ENCODE data around the gene PEX16.
"Not testable (repeated sequence)": the region's sequence is repeated elsewhere in the genome, so short reads cannot be mapped to it uniquely, and the experiment has no call there.

The PEX16 gene

DNA sequence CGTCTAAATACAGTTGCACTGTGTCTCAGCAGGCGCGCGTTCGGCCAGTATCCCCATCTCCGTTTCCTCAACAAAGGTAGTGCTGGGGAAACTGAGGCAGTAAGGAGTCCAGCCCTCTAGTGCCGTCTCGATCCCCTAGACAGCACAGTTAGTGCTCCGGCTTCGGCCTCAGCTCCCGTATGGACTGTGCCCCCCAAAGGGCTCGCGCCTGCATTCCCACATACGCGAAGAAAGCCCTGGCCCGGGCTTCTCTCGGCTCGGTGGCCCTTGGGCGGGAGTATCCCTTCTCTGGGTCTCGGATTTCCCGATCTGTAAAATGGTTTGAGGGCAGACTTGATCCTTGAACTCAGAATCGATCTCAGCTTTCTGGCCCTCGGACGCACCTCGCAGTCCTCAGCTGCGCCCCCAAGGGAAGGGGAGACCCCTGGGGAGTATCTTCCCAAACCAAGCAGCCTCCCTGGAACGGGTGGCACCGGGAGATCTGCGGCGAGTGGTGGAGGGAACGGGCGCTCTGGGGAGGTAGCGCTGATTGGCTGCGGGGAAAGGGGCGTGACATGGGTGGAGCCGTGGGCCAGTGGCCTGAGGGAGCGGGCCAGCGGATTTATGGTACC, 759 bp upstream of the PEX16 start:
- DNase-seq (ENCODE audit: low spot score), result peak; percentile 93

DNA sequence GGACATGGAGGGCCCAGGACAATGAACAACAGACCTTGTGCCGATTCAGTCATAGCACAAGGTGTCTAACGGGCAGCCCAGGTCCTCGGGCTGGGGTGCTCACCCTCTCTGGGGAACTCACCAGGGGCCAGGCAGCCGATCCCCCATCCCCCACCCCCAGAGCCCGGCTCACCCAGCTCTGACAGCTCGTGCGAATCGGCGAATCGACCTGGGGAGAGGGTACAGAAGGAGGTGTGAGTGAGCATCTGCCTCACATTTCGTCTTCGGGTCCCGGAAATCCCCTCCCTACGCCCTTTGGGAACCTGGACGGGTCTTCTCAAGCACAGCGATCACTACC, 423 bp downstream of the PEX16 start:
- no peak for DNase-seq (ENCODE audit: low spot score)

DNA sequence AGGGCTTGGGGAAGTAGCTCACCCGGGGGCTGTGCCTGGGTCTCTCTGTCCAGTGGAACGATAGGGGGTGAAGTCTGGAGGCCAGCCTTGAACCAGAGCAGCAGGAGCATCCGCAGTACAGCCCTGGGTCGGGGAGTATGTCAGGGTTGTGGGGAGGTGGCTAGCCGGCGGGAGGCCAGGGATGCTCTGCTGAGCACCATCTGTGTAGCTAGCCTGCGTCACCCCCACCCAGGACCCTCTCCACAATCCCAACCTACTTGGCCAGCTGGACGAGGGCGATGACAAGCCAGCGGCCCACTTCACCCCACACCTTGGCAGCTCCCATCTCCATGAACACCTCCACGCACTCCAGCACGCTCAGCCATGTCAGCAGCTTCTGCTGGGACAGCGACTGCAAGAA, 2.2 kb downstream of the PEX16 start:
- DNase-seq (ENCODE audit: low spot score), result no peak

DNA sequence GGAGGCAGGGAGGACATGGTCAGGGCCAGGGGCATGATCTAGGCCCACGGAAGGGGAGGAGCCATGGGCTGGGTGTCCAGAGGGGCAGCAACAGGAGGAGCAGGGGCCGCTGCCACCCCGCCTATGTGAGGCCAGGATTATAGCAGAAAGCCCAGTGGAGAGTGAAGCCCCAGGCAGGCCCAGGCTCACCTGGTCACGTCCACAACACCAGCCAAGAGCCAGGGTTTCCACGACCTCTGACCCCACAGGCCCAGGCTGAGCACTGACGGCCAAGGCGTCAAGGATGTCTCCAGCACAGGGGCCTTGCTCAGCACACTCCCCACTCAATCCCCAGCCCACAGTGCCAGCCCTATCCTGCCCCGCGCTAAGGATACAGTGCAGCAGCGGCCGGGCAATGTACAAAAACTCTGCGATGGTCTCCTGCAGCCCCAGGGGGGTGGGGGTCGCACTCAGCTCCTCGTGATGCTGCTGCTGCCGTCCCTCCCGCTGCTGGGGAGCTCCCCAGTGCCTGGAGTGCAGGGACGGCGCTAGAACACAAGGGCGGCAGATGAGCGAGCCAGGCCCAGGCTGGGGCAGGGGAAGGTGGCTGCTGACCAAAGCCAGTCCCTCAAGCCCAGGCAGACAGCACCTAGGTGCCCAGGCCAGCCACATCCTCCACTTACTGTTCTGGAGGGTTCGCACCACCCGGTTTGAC, 3.6 kb downstream of the PEX16 start:
- no peak for DNase-seq (ENCODE audit: low spot score)

DNA sequence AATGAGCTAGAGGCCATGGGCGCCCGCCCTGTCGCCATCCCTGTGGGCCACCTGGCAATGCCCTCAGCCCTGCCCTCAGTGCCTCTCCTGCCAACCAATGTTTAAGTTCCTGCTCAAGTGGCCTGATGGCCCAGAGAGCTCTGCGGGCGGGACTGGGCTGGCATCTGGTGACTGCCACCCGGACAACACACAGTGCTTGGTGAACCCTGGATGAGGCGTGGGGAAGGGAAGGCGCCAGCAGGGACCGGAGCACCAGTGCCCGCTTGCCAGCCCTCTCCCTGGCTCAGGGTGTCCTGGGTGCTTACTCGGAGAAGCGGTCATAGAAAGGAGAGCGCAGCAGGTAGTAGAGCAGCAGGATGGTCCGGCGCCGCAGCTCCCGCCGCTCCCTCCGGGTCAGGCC, 4.2 kb downstream of the PEX16 start:
- DNase-seq (ENCODE audit: low spot score), result no peak

DNA sequence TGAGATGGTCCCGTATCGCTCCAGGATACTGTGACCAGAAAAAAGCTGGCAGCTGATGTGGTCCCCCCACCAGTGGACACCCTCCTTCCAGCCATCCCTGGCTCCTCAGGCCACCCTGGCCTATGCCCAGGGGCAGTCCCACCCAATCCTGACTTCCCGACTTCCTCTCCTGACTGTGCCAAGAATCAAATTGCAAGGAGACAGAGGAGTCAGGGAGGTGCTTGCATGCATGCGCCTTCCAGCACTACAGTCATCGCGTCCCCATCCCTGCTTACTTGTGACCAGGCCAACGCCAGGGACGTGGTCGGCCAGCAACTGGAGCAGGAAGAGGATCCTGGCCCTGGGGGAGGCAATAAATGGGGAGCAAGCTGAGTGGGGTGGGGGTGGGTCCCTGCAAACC, 7.1 kb downstream of the PEX16 start:
- DNase-seq (ENCODE audit: low spot score), result no peak

DNA sequence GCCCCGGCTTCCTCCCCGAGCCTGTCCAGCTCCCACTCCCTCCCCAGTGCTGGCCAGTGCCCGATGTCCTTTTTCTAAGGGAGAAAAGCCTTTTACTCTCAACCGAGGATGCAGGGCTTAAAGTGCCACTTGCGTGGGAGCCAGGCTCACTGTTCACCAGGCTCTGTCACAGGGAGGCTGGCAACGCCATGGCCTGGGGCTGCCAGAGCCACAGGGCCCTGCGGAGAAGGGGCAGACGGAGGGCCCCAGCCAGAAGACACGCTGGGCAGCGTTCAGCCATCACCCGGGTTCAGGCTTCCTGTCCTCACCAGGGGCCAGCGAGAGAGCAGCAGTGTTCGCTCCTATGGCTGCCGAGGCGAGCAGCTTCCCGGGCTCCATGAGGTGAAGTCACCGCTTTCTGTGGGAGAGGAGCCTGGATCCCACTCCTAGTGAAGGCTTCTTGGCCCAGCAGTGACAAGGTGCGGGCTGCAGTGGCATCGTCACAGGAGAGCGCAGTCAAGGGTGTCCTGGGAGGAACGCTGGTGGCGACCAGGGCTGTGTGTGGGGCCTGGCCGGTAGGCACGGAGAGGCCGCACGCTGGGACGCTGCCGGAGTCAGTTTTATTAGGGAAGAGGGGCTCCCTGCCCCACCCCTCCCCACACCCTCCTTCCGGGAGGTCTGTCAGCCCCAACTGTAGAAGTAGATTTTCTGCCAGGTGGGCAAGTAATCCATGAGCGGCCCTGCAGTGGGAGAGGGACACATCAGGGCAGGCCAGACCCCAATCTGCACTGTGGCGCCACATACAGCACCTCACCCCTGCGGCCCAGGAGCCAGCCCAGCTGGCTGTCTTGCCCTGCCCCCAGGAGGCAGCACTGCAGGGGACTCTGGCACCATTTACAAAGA, 7.8 kb downstream of the PEX16 start:
- no peak for DNase-seq (ENCODE audit: low spot score)

DNA sequence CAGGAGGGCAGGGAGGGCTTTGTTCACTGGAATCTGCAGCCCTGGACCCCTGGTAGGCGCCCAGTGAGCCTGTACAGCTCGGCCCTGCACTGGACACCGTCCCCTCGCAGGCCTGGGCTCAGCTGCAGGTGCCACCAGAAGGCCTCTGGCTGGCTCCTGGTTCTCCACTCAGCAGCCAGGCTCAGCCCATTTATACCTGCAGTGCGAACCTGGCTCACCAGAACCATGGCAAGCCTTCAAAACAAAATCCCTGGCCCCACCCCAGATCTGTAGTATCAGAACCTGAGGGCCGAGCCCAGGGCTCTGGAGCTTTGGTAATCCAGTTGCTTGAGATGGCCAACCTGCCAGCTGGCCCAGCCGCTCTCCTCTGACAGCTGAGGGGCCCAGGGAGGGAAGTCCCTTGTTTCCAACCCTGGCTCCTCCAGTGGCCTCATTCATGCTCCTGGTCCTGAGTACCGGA, 9.7 kb downstream of the PEX16 start:
- no peak for DNase-seq (ENCODE audit: low spot score)

DNA sequence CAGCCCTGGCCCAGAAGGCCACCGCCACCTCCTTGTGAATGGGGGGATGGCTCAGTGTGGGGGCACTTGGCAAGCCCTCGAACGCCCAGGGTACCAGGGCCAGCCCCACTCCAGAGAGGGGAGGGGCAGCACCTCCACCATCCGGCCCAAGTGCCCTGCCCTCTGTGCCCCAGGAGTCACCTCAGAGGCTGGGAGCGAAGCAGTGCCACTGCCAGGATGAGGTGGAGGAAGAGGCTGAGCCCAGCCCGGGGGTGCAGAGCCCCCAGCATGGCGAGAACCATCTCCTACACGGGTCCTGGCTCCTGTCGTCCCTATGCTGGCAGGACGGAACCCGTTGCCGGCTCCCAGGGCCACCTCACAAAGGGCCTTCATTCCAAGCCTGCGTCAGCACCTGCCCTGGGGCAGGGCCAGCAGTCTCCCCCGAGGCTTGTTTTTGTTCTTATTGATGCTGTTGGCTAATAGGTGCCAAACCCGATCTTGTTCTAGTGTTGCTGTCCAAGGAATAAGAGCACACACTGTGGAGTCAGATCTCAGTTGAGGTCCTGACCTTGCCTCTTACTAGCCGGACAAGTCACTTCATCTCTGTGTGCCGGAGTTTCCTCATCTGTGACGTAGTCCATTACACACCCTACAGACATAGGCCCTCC, 10.6 kb downstream of the PEX16 start, which contains the start of gene FREY1:
TSS of gene FREY1 (minus strand) at position 307 of the 647 bp plus-strand sequence. CDS start at position 281, 26 bp downstream.
- DNase-seq (ENCODE audit: low spot score), result no peak

DNA sequence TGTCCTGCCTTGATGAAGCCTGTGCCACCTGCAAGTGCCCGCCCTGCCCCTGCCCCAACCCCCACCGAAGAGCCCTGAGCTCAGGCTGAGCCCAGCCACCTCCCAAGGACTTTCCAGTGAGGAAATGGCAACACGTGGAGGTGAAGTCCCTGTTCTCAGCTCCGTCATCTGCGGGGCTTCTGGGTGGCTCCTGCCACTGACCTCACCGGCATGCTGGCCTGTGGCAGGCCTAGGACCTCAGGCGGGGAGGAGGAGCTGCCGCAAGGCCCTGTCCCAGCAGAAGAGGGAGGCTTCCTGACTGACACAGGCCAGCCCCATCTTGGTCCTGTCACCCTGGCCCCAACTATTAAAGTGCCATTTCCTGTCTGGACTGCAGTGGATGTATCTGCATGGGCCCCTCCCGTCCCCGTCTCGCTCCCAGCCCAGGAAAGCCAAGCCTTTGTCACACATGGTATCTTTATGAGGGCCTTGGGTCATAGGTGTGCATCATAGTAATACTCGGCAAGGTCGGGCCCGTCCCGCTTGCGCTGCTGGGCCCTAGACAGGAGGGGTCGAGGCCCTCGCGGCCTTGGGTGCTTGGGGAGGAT, 11.5 kb downstream of the PEX16 start:
- DNase-seq (ENCODE audit: low spot score), result no peak

DNA sequence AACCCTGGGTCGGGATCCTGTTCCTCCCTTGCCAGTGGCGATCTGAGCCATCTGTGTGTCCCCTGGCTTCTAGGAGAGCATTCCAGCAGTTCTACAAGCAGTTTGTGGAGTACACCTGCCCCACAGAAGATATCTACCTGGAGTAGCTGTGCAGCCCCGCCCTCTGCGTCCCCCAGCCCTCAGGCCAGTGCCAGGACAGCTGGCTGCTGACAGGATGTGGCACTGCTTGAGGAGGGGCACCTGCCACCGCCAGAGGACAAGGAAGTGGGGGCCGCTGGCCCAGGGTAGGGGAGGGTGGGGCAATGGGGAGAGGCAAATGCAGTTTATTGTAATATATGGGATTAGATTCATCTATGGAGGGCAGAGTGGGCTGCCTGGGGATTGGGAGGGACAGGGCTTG, 12.1 kb downstream of the PEX16 start:
- not testable (repeated sequence) for DNase-seq (ENCODE audit: low spot score)

DNA sequence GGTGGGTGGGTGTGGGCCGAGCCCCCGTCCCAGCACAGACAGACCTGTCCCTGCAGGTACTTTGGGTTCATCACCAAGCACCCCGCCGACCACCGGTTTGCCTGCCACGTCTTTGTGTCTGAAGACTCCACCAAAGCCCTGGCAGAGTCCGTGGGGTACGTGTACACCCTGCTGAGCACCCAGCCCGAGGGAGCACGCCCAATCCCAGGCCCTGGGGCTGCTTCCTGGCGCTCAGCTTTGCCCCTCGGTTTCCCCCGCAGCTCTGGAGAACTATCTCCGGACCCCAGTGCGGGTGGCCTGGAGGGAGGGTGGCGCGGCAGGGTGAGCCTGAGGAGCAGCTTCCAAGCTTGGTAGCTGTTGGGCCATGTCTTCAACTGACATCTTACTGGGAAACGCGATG, 12.6 kb downstream of the PEX16 start:
- DNase-seq (ENCODE audit: low spot score), result no peak

DNA sequence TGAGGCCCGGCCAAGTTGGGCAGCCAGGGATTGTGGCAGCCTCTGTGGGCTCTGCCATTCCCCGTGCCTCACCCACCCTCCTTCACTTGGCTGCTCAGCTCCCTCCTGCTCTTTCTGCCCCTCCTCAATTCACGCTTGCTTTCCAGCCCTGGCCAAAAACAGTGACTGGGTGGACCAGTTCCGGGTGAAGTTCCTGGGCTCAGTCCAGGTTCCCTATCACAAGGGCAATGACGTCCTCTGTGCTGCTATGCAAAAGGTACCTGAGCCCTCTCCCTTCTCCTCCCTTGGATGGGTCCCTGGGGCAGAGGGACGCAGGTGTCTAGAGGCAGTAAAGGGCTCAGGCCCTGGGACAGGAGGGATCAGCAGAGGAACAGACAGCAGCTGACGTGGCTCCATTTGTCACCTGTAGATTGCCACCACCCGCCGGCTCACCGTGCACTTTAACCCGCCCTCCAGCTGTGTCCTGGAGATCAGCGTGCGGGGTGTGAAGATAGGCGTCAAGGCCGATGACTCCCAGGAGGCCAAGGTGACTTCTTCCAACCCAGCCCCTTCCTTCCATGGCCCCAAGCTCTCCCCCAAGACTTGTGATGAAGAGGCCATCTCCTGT, 13.3 kb downstream of the PEX16 start:
- DNase-seq (ENCODE audit: low spot score), result no peak

DNA sequence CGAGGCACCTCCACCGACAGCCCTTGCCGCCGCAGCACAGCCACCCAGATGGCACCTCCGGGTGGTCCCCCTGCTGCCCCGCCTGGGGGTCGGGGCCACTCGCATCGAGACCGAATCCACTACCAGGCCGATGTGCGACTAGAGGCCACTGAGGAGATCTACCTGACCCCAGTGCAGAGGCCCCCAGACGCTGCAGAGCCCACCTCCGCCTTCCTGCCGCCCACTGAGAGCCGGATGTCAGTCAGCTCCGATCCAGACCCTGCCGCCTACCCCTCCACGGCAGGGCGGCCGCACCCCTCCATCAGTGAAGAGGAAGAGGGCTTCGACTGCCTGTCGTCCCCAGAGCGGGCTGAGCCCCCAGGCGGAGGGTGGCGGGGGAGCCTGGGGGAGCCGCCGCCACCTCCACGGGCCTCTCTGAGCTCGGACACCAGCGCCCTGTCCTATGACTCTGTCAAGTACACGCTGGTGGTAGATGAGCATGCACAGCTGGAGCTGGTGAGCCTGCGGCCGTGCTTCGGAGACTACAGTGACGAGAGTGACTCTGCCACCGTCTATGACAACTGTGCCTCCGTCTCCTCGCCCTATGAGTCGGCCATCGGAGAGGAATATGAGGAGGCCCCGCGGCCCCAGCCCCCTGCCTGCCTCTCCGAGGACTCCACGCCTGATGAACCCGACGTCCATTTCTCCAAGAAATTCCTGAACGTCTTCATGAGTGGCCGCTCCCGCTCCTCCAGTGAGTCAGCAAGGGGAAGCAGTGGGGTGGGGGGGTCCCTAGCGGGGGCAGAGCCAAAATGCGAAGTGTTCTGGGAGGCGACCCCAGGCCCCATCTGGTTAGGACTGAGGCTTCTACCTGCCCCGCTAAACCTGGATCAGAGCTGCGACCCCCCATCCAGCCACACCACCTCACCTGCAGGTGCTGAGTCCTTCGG, 15.0 kb downstream of the PEX16 start:
- no peak for DNase-seq (ENCODE audit: low spot score)

DNA sequence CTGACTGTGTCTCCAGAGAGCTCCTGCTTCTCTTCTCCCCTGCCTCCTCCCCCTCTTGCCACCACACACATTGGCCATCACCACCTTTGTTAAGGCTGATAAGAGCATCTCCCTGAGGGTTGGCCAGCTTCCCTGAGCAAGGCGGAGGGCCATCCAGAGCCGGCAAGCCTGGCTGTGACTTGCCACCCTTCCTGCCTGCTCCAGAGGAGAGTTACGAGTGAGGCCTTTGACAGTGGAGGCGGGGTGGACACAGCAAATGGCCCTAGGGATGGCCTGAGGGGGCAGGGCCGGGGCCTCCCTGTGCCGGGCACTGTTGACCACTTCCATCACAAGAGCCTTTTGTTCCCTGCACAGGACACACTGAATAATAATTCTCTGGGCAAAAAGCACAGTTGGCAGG, 16.1 kb downstream of the PEX16 start:
- no peak for DNase-seq (ENCODE audit: low spot score)

DNA sequence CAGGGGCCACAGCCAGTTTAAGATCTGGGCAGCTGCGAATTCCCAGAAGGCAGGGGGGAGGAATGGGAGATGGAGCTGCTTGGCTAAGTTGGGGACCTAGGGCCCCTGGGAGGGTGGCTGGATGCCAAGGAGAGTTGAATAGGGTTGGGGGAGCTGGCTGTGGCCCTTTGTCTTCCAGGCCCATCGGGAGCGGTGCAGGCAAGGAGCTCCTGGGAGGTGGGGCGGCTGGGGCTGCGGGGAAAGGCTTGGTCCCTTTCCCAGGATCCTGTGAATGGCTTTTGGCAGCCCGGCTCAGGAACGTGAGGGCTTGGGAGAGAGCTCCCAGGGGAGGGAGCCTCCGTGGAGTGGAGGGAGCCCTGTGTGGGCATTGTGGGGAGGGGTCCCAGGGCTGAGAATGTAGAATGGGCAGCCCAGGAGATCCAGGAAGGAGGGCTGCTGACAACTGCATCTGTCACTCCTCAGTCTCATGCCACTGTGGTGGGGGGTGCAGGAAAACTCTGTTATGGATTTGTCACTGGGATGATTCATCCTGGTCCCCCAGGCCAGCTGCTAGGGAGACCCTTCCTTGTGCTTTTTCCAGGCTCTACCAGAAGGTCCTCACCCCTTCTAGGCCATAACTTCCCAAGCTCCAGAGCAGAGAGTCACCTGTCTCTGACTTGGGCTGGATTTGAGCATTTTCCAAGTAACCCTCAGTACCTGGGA, 16.6 kb downstream of the PEX16 start:
- DNase-seq (ENCODE audit: low spot score), result no peak

DNA sequence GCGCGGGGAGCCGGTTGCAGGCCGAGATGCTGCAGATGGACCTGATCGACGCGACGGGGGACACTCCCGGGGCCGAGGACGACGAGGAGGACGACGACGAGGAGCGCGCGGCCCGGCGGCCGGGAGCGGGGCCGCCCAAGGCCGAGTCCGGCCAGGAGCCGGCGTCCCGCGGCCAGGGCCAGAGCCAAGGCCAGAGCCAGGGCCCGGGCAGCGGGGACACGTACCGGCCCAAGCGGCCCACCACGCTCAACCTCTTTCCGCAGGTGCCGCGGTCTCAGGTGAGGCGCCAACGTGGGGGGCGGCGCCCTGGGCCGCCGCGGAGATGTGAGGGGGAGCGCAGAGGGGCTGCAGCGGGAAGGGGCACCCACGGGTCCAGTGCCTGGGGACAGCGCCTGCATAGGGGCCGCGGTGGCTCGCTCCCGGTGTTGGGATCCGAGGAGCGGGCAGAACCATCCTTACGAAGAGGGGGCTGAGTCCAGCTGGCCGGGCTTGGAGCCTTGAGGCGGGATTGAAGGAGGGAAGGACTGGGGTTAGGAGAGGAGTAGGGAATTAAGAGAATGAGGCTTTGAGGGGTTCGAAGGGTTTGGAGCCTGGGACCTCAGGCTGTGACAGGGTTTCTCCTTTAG, 17.4 kb downstream of the PEX16 start:
- DNase-seq (ENCODE audit: low spot score), result not testable (repeated sequence)

DNA sequence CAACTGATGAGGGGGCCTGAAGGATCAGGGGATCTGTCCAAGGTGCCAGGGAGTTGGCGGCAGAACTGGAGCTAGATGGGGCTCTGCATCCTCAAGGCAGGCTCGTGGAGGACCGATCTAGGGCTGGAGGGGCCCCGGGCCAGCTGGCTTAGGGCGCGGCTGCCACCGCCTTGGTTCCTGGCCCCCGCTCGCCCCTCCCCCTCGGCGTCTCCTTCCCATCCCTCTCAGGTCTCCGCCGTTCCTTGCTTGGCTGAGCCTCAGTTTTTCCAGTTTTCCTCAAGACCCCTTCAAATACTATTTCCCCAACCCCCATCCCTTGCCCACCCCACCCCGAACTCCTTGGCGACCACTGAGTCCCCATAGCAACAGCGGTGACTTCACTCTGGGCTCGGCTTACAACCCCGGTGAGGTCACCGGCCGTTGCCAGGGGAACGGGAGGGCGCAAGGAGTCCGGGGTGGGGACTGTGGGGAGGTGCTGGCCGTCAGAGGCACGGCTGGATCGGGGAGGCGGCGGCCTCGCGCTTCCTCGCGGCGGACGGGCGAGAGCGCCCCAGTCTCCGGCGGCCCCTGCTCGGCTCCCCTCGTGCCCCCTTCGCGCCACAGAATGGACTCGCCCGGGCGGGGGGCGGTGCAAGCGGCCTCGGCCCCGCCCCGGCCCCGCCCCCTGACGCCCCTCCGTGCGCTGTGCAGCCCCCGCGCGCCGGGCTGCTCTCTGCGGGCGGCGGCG, 18.1 kb downstream of the PEX16 start:
- DNase-seq (ENCODE audit: low spot score), result peak; percentile 96

DNA sequence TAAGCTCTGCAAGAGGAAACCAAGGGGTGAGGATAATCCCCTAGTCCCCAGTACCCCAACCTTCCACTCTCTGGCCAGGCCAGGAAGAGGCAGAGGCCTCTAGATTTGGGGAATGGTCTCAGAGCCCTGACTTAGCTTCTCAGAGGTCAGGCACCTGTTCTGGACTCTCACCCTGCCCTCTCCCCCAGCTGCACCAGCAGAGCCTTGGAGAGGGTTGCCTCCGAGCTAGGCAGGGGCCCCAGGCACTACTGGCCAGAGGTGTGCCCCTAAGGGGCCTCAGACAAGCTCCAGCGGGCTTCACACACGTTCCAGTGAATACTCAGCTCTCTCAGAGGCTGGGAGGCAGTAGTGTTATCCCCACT, 18.6 kb downstream of the PEX16 start:
- no peak for DNase-seq (ENCODE audit: low spot score)

Measured in AG20443 (cell line).